ENCODE results near the gene SLC8A2.

DNA sequence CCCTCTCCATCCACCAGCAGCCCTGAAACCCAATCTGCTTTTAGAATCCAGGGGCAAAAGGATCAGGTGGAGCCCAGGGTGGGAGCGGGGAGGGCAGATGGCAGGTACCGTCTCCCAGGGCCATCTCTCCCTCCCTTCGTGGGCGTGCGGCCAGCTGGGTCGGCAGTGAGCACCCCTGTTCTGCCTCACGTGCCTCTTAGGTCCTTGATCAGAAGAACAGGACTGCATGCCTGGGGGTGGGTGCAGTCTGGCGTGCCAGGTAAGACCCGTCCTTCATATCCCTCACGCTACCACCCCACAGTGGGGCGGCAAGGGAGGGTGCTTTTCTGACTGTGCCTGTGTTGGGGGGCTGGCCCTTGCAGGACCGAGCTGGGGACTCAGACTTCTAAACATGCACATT, 2.0 kb downstream of the SLC8A2 start:
- TF ChIP-seq EZH2 (IDR thresholded peaks at IDR 0.05; ENCODE audit: borderline replicate concordance, insufficient read depth, low read depth, low read length, poor library complexity, severe bottlenecking): no peak
- TF ChIP-seq, protein P1, sequence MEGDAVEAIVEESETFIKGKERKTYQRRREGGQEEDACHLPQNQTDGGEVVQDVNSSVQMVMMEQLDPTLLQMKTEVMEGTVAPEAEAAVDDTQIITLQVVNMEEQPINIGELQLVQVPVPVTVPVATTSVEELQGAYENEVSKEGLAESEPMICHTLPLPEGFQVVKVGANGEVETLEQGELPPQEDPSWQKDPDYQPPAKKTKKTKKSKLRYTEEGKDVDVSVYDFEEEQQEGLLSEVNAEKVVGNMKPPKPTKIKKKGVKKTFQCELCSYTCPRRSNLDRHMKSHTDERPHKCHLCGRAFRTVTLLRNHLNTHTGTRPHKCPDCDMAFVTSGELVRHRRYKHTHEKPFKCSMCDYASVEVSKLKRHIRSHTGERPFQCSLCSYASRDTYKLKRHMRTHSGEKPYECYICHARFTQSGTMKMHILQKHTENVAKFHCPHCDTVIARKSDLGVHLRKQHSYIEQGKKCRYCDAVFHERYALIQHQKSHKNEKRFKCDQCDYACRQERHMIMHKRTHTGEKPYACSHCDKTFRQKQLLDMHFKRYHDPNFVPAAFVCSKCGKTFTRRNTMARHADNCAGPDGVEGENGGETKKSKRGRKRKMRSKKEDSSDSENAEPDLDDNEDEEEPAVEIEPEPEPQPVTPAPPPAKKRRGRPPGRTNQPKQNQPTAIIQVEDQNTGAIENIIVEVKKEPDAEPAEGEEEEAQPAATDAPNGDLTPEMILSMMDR (IDR thresholded peaks at IDR 0.05): no peak
